ENCODE data around the gene NR1H2. TPM values are rescaled to one million over a fixed set of nuclear protein-coding genes. Genes with fewer than 3 reads are reported as not detected.

Gene NR1H2
- polyA plus RNA-seq, 3 donors: 77.1 to 111 (median 78.9) TPM

DNA sequence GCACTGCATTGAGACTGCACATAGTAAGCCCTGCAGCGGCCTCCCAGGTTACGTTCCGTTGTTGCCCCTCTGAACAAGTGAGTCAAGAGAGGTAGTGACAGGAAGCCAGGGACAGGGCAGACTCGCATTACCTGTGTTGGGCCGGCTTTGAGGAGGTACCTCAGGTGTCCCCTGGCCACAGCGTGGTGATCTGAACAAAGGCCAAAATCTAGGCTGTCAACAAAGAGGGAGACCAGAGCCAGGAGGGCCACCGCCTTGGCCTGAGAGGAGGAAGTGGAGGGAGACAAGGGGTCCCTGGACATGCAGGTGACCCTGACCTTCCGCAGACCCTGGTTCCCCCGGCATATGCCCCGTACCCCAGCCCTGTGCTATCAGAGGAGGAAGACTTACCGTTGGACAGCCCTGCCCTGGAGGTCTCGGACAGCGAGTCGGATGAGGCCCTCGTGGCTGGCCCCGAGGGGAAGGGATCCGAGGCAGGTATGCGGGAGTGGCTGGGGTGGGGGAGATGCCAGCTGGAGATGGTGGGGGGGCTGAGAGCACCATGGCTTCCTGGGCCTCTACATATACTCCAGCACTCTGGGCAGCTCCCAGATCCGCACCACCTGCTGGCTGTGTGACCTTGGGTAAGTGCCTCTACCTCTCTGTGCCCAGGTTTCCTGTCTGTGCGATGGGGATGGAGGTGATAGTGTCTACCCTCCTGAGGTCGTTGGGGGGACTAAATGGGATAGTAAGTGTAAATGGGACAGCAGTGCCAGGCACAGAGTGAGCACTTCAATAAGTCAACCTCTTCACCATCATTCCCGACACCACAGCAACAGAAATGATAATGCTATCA, 47.2 kb downstream of the NR1H2 start:
- Histone ChIP-seq H3K79me2 (ENCODE audit: insufficient read depth, low read length) (no peaks in the 10 kb centered on the region), H3K4me1 (ENCODE audit: control insufficient read depth in 1 of 2, insufficient read depth in 2 of 2, low read length in 2 of 2) (peaks cover 20 to 24% of the 10 kb centered on the region in 2 donors), H3K27ac (ENCODE audit: low read depth in 1 of 2, low read length in 2 of 2) (no peak overlapping the region), H2AFZ (ENCODE audit: insufficient read depth, low read depth, low read length, poor library complexity, severe bottlenecking) (no peak overlapping the region), H3K4me3 (replicated peaks in 1 of 3; ENCODE audit: low read depth in 2 of 3, low read length in 3 of 3) (no peak overlapping the region), H3K9ac (ENCODE audit: insufficient read depth, low read length, poor library complexity, severe bottlenecking) (no peak overlapping the region), H4K20me1 (ENCODE audit: insufficient read depth, low read length) (no peaks in the 10 kb centered on the region), H3K9me3 (replicated peaks in 1 of 2; ENCODE audit: control insufficient read depth in 1 of 2, insufficient read depth in 1 of 2, low read length in 2 of 2) (no peaks in the 10 kb centered on the region), H3K4me2 (replicated peaks; ENCODE audit: extremely low read depth, low read length, poor library complexity, severe bottlenecking) (no peak overlapping the region), H3K27me3 (ENCODE audit: control insufficient read depth in 2 of 2, insufficient read depth in 2 of 2, low read length in 2 of 2) (peaks cover 5 to 17% of the 10 kb centered on the region in 2 donors), H3K36me3 (replicated peaks in 1 of 2; ENCODE audit: control insufficient read depth in 1 of 2, insufficient read depth in 2 of 2, low read length in 2 of 2) (no peaks in the 10 kb centered on the region)
- intact Hi-C loops (cut with micrococcal nuclease): no loop called here
- peaks cover 20% of the 10 kb centered on the region for H3K4me1 Mint-ChIP-seq
- no peak for DNase-seq
- 97% methylated on average over 10 of the region's 22 CpGs for WGBS (ENCODE audit: insufficient coverage)
- H3K9me3 Mint-ChIP-seq: peaks cover 0 to 3% (median 2%) of the 10 kb centered on the region in 7 donors
- H3K36me3 Mint-ChIP-seq: peaks cover 0 to 8% of the 10 kb centered on the region in 2 donors
- peaks cover 21 to 27% (median 24%) of the 10 kb centered on the region in 3 donors for H3K27me3 Mint-ChIP-seq (ENCODE audit: low read depth in 3 of 3)
- no peak for TF ChIP-seq CTCF (IDR thresholded peaks at IDR 0.05)
- no peak overlapping the region for H3K4me3 Mint-ChIP-seq
- H3K27ac Mint-ChIP-seq: peak overlapping the region in 2 of 7 donors; percentile 32 to 36

- H3K27me3 ChIP-seq (ENCODE audit: control insufficient read depth in 2 of 2, insufficient read depth in 2 of 2, low read length in 2 of 2): no peaks in the 10 kb centered on the region
- intact Hi-C loops (cut with micrococcal nuclease): no loop called here
- peak overlapping the region in 1 of 7 donors; percentile 46 for H3K27ac Mint-ChIP-seq
- H3K4me1 Mint-ChIP-seq: peaks cover 13% of the 10 kb centered on the region
- no peak for DNase-seq
- no peaks in the 10 kb centered on the region for H4K20me1 ChIP-seq (ENCODE audit: insufficient read depth, low read length)
- no peaks in the 10 kb centered on the region for H3K36me3 ChIP-seq (replicated peaks in 1 of 2; ENCODE audit: control insufficient read depth in 1 of 2, insufficient read depth in 2 of 2, low read length in 2 of 2)
- no peaks in the 10 kb centered on the region for H3K36me3 Mint-ChIP-seq
- 63% methylated on average over 5 of the region's 7 CpGs for WGBS (ENCODE audit: insufficient coverage)
- H3K4me2 ChIP-seq (replicated peaks; ENCODE audit: extremely low read depth, low read length, poor library complexity, severe bottlenecking): no peak overlapping the region
- no peak for TF ChIP-seq CTCF (IDR thresholded peaks at IDR 0.05)
- H3K4me1 ChIP-seq (ENCODE audit: control insufficient read depth in 1 of 2, insufficient read depth in 2 of 2, low read length in 2 of 2): peaks cover 13 to 22% of the 10 kb centered on the region in 2 donors
- H3K27ac ChIP-seq (ENCODE audit: low read depth in 1 of 2, low read length in 2 of 2): no peak overlapping the region
- H3K4me3 Mint-ChIP-seq: no peak overlapping the region
- H3K4me3 ChIP-seq (replicated peaks in 1 of 3; ENCODE audit: low read depth in 2 of 3, low read length in 3 of 3): no peak overlapping the region
- H3K9ac ChIP-seq (ENCODE audit: insufficient read depth, low read length, poor library complexity, severe bottlenecking): no peak overlapping the region
- peaks cover 6 to 9% (median 7%) of the 10 kb centered on the region in 3 donors for H3K27me3 Mint-ChIP-seq (ENCODE audit: low read depth in 3 of 3)
- no peaks in the 10 kb centered on the region for H3K9me3 ChIP-seq (replicated peaks in 1 of 2; ENCODE audit: control insufficient read depth in 1 of 2, insufficient read depth in 1 of 2, low read length in 2 of 2)
- peaks cover 0 to 2% (median 0%) of the 10 kb centered on the region in 7 donors for H3K9me3 Mint-ChIP-seq
- H3K79me2 ChIP-seq (ENCODE audit: insufficient read depth, low read length): no peaks in the 10 kb centered on the region
- no peak overlapping the region for H2AFZ ChIP-seq (ENCODE audit: insufficient read depth, low read depth, low read length, poor library complexity, severe bottlenecking)
Observed at GRCh38 chr19:50425581-50425980, 49.3 kb downstream of the NR1H2 start.

Data from CD14-positive monocyte (primary cell).